HG02763 (cell line): Measurements from ENCODE around the gene ZNF367.
"Not testable (repeated sequence)": the region's sequence is repeated elsewhere in the genome, so short reads cannot be mapped to it uniquely, and the experiment has no call there.

Source experiments
- ATAC-seq: cut with Tn5 transposase; IDR thresholded peaks from one replicate; pipeline ENCODE4 v1.9.1; 2021; ENCODE audit warnings: mild to moderate bottlenecking, moderate library complexity; ENCODE audit not compliant: unreplicated experiment

The ZNF367 gene

GRCh38 chr9:96375507-96375906 is 42.7 kb downstream of the ZNF367 start:
- ATAC-seq = not testable (repeated sequence)

DNA sequence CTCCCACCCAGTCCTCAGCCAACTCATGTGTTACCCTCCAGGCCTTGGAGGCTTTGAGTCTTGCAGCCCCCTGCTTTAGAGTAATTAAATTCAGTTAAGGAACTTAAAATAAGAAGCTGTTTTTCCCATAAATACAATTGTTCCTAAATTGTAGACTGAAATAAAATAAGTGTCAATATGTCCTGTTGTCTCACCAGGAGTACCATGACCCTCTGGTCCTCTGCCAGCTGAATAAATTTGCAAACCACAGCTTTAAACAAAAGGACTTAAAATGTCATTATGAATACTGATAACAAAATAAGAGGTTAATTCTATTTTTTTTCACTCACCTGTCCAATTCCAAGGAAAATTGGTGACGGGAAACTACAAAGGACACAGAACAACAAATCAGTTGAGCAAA is 50.2 kb downstream of the ZNF367 start:
- ATAC-seq = no peak

DNA sequence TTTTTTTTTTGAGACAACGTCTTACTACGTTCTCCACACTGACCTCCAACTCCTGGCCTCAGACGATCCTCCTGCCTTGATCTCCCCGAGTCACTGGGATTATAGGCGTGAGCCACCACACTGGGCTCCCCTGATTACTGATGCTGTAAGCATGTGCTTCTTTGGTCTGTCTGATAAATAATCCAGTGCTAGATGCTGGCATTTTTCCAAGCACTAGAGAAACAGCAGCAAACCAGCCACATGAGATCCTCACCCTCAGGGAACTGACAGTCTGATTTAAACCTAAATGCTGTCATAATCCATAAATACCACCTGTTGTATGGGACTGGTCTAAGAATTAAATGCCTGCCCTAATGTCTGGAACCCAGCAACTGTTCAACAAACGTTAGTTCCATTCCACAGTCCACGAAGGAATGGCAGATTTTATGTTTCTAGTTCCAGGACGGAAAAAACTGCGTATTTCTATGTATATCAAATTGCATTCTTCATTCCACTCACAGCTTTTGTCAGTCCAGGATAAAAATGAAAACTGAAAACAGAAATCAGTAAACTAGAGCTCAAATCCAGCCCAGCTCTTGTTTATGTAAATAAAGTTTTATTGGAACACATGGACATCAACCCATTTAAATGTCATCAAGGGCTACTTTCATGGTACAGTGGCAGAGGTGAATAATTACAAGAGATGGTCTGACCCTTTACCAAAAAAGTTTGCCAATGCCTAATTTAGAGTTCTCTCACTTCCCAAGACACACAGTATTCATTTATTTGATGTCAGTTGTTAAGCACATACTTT is 54.8 kb downstream of the ZNF367 start:
- no peak for ATAC-seq

DNA sequence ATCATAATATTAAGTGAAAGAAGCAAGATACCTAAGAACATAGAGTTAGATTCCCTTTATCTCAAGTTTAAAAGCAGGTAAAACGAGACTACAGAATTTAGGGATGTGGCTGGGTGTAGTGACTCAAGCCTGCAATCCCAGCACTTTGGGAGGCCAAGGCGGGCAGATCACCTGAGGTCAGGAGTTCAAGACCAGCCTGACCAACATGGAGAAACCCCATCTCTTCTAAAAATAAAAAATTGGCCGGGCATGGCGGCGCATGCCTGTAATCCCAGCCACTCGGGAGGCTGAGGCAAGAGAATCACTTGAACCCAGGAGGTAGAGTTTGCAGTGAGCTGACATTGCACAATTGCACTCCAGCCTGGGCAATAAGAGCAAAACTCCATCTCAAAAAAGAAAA is 56.1 kb downstream of the ZNF367 start:
- not testable (repeated sequence) for ATAC-seq

DNA sequence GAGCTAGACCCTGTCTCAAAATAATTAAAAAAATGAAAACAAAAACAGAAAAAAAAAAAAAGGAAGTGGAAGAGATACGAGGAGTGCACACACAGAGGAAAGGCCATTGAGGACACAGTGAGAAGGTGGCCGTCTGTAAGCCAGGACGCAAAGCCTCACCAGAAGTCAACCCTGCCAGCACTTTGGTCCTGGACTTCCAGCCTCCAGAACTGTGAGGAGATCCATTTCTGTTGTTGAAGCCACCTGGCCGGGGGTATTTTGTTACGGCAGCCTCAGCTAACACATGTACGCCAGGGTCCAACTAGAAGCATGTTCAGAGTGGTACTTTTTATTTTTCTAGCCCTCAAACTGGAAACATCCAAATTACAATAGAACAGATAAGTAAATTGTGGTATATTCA is 56.5 kb downstream of the ZNF367 start:
- no peak for ATAC-seq

- ATAC-seq = no peak
Observed at GRCh38 chr9:96360976-96361375, 57.2 kb downstream of the ZNF367 start.

DNA sequence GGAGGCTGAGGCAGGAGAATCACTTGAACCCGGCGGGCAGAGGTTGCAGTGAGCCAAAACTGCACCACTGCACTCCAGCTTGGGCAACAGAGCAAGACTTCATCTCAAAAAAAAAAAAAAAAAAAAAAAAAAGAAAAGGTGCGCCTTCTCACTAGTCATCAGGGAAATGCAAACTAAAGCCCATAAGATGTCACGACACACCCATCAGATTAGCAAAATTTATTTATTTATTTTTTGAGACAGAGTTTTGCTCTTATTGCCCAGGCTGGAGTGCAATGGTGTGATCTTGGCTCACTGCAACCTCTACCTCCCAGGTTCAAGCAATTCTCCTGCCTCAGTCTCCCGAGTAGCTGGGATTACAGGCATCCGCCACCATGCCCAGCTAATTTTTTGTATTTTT is 57.6 kb downstream of the ZNF367 start:
- not testable (repeated sequence) for ATAC-seq

DNA sequence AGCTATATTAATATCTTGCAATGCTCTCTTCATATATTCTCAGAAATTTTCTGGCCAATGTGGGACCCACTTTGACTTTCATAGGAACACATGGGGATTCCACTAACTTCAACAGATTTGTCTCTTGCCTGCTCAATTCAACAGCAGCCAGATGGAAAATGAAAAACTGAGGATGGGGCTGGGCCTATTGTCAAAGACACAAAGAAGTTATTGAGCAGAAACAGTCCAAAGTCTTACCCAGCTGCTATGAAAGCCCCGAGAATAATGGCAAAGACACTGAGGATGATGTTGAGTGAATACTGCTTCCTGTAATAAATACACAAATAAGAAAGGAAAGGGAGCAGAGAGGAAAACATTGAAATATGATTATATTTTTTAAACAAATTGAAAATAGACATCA is 67.3 kb downstream of the ZNF367 start:
- no peak for ATAC-seq

- ATAC-seq = no peak
Observed at GRCh38 chr9:96348261-96348660, 69.9 kb downstream of the ZNF367 start.

GRCh38 chr9:96345551-96345950 is 72.6 kb downstream of the ZNF367 start:
- ATAC-seq = no peak

DNA sequence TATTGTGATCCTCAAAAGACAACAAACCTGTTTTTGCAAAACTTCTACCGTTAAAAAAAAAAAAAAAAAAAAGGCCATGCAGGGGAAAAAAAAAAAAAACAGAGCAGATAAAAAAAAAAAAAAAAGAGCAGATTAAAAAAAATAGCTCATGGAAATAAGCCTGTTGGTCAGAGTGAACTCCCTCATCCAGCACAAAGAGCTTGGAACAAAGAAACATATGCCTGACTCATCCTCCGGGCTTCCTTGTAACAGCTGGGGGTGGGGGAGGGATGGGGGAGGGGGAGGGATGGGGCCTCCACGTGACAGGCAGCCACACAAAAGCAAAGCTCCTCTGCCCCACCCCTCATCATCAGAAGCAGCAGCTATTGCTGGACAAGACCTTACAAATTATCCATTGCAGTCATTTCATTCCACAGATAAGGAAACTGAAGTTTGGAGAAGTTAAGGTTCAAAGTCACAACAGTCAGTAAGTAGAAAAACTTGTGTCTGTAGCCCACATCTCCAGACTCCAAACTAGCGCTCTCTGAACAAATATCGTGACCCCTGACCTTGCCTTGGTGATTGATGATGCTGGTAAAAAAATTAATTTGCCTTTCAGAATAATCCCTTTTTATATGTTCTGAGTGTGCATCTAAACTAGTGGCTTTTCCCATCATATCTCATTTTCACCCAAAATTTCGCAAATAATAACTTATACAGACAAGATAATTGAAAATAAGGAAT is 73.6 kb downstream of the ZNF367 start:
- no peak for ATAC-seq

- no peak for ATAC-seq
Observed at GRCh38 chr9:96343515-96344360, 74.4 kb downstream of the ZNF367 start.

DNA sequence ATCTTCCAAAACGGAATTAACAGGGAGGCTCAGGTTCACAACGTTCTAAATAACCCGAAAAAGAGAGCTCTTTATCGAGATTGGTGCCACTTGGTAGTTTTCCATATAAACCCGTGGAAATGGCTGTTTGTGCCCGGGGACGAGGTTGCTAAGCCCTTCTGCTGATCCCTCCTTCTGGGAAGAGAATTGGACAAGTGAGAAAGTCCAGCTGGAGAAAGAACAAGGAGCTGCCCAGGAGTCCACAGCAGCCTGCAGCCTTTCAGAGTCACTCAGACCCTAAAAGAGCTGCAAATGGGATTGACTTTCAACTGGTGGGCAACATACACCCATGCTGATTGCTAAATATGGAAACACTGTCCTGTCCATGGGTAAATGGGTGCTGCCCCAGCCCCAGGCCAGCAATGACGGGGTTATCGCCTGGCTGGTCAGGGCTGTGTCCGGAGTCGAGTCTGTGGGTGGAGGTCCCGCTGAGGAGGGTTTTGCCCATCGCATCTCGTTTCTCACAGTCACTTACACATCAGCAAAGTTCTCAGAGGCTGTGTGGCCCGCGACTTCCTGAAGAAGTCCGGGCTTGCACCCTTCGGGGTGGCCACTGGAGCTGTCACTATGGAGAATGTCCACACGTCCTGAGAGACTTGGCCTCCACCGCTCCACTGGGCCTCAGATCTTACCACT is 75.5 kb downstream of the ZNF367 start:
- ATAC-seq = no peak

GRCh38 chr9:96340707-96341106 is 77.5 kb downstream of the ZNF367 start:
- no peak for ATAC-seq

DNA sequence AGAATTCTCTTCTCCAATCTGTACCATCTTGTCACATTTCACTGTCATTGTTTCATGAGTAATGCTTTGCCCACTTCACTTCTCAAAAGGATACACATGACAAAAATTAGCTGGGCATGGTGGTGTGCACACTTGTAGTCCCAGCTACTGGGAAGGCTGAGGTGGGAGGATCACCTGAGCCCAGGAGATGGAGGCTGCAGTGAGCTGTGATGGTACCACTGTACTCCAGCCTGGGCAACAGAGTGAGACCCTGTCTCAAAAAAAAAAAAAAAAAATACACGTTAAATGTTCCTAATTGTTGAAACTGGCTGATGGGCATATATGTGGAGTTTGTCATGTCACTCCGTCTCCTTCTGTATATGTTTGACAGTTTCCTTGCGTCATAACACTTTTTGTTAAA is 79.9 kb downstream of the ZNF367 start:
- no peak for ATAC-seq
